Testis (tissue), 2 donors: ENCODE results near the gene VILL.

Source experiments
- CTCF ChIP-seq, 3 experiments: fragments of 450-650 bp in 2 of 3; fragments of 200-600 bp in 1 of 3; sonication (generic) in 1 of 3; IDR thresholded peaks; one replicate each; pipeline ENCODE4 v1.5.1; 2016 to 2019; ENCODE audit warnings: antibody characterized with exemption in 3 of 3, mild to moderate bottlenecking in 2 of 3, moderate library complexity in 1 of 3
- POLR2A ChIP-seq: fragments of 450-650 bp; IDR thresholded peaks from one replicate; pipeline ENCODE4 v1.6.1; 2017; ENCODE audit warnings: antibody characterized with exemption, mild to moderate bottlenecking, moderate library complexity

DNA sequence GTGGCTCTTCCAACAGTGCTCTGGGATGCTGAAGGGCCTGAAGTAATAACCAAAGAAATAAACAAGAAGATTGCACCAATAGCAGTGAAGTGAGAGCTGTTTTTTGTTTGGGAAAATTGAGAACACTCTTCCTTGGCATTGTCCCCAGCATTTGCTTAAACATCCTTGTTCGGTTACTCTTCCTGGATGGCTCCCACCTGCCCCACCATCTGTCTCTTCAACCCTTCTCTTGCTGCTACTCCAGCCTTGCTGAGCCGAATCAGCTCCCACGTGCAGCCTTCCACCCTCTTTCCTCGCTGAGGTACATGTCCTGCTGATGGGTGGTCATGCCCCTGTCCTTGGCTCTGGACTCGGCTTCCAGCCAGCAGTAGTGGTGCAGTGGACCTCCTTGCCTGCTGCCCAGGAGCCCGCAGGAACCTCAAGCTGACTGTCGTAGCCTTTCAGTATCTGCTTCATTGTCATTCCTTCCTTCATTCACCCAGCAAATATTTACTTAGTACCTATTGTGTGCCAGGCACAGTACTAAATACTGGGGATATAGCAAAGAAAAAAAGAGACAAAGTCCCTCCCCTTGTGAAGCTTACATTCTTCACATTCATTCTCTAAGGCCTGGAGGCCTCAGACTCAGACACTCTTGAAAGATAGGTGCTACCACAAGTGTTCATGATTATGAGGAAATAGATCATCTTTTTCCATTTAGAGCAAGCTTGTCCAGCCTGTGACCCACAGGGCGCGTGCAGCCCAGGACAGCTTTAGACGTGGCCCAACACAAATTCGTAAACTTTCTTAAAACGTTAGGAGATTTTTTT is 17.1 kb upstream of the VILL start:
- TF ChIP-seq CTCF (IDR thresholded peaks at IDR 0.05): no peak
- TF ChIP-seq POLR2A: no peak
